Kidney (tissue), 14 donors: ENCODE results near the gene LCN1. TPM values are rescaled to one million over a fixed set of nuclear protein-coding genes. Genes with fewer than 3 reads are reported as not detected.
"Not testable (repeated sequence)": the region's sequence is repeated elsewhere in the genome, so short reads cannot be mapped to it uniquely, and the experiment has no call there.

ENCODE experiments used
- DNase-seq, 5 donors: peaks; one replicate each; pipeline ENCODE4 v3.0.0-alpha.2; 2013 to 2020
- FAIRE-seq: peaks from 2 replicates; lab custom pipeline; 2012; peaks lifted over from hg19 to GRCh38; lab: Jason Lieb, UNC
- H3K27ac ChIP-seq, 2 donors: one replicate each; pipeline ENCODE4 v1.7.0; 2013; ENCODE audit warnings: low read depth in 2 of 2, low read length in 2 of 2, inconsistent platforms in 1 of 2
- H3K27me3 ChIP-seq: one replicate; pipeline ENCODE4 v1.7.1; 2013; ENCODE audit warnings: low read length, inconsistent platforms; ENCODE audit not compliant: control insufficient read depth, insufficient read depth
- H3K36me3 ChIP-seq, 3 donors: one replicate each; pipeline versions ENCODE4 v1.7.0 to v1.7.1; 2013; ENCODE audit warnings: low read length in 3 of 3, control low read depth in 1 of 3, inconsistent platforms in 1 of 3; ENCODE audit not compliant: insufficient read depth in 3 of 3, control insufficient read depth in 2 of 3
- H3K4me1 ChIP-seq, 3 donors: one replicate each; pipeline versions ENCODE4 v1.7.0 to v1.7.1; 2013; ENCODE audit warnings: low read length in 3 of 3, inconsistent platforms in 1 of 3, low read depth in 1 of 3; ENCODE audit not compliant: control insufficient read depth in 2 of 3, insufficient read depth in 2 of 3
- H3K4me3 ChIP-seq, 3 donors: one replicate each; pipeline versions ENCODE4 v1.7.0 to v1.8.1; 2013; ENCODE audit warnings: low read length in 3 of 3, control low read depth in 1 of 3, inconsistent platforms in 1 of 3
- H3K9ac ChIP-seq, 3 donors: one replicate each; pipeline versions ENCODE4 v1.7.0 to v1.7.1; 2013; ENCODE audit warnings: low read length in 3 of 3, control low read depth in 1 of 3, inconsistent platforms in 1 of 3
- H3K9me3 ChIP-seq, 3 donors: one replicate each; pipeline versions ENCODE4 v1.7.0 to v1.7.1; 2013; ENCODE audit warnings: low read length in 3 of 3, control low read depth in 1 of 3, inconsistent platforms in 1 of 3; ENCODE audit not compliant: control insufficient read depth in 2 of 3, insufficient read depth in 1 of 3
- CTCF ChIP-seq: IDR thresholded peaks from 3 replicates; pipeline ENCODE4 v1.5.1; 2012; ENCODE audit warnings: mild to moderate bottlenecking, moderate library complexity, borderline replicate concordance; ENCODE audit not compliant: insufficient read depth; ENCODE audit errors: extremely low read depth
- intact Hi-C: fragments of 100-400 bp; cut with DNase I; formaldehyde crosslinking; loops from one replicate; pipeline ENCODE4 v1.11.1; 2022
- polyA plus RNA-seq: library from polyadenylated mRNA; stranded (reverse); fragments of 350-450 nt; fragmentation: Illumina TruSeq; extraction: RNeasy Lipid Tissue Mini Kit (QIAGEN cat#74804); gene quantifications from one replicate; pipeline ENCODE4 v1.2.3, GENCODE V29; 2014; ENCODE audit warnings: low read depth, low replicate concordance; ENCODE audit not compliant: insufficient read depth
- total RNA-seq: library from RNA; stranded (reverse); fragmentation: NEBNext Ultra II Directional; extraction: Animal tissue kit (Norgen Biotek cat#: 25700); gene quantifications from one replicate; pipeline ENCODE4 v1.2.1, GENCODE V29; 2021
- donor health status: control.
- donor health status: control.
- donor health status: control.
- donor health status: control.
- donor health status: control.
- donor health status: DM: yes; HTN: yes; CAD: no.
- donor health status: Normal renal cell carcinoma (clear cell type).

Gene LCN1
- total and polyA plus RNA-seq, 2 donors from 2014 or later = not detected

- Histone ChIP-seq H3K27ac (no peak overlapping the region), H3K27me3 (no peaks in the 10 kb centered on the region), H3K36me3 (no peaks in the 10 kb centered on the region), H3K4me3 (no peak overlapping the region), H3K9ac (no peak overlapping the region), H3K4me1 (no peaks in the 10 kb centered on the region), H3K9me3 (no peaks in the 10 kb centered on the region)
- no peak for TF ChIP-seq CTCF
- intact Hi-C loops = no loop called here
- FAIRE-seq (no peak), DNase-seq (no peak)
Observed at GRCh38 chr9:135536216-135536615, 15.0 kb downstream of the LCN1 start.

GRCh38 chr9:135543262-135543894, 22.1 kb downstream of the LCN1 start:
- H3K27me3 ChIP-seq, DNase-seq, H3K9me3 ChIP-seq, FAIRE-seq, H3K4me3 ChIP-seq, H3K27ac ChIP-seq, H3K4me1 ChIP-seq, intact Hi-C loops, H3K9ac ChIP-seq, H3K36me3 ChIP-seq: not testable (repeated sequence)

GRCh38 chr9:135544981-135545635, 23.9 kb downstream of the LCN1 start:
- H3K9ac ChIP-seq = no peak overlapping the region

GRCh38 chr9:135545646-135546176, 24.5 kb downstream of the LCN1 start, which contains the start of gene OBP2A:
OBP2A (plus strand) TSS chr9:135546126; CDS start chr9:135546181, 55 bp downstream.
- H3K9ac ChIP-seq, H3K4me1 ChIP-seq, intact Hi-C loops, FAIRE-seq, H3K4me3 ChIP-seq, H3K27ac ChIP-seq, H3K27me3 ChIP-seq, H3K36me3 ChIP-seq, H3K9me3 ChIP-seq, DNase-seq: not testable (repeated sequence)

More at GRCh38 chr9:135544981-135545635, 23.9 kb downstream of the LCN1 start:
- Histone ChIP-seq H3K4me1 (no peaks in the 10 kb centered on the region), H3K36me3 (no peaks in the 10 kb centered on the region), H3K27ac (no peak overlapping the region), H3K9me3 (no peaks in the 10 kb centered on the region), H3K27me3 (no peaks in the 10 kb centered on the region), H3K4me3 (no peak overlapping the region)
- intact Hi-C loops = no loop called here
- FAIRE-seq (no peak), DNase-seq (no peak)
- no peak for TF ChIP-seq CTCF

- H3K27me3 ChIP-seq, intact Hi-C loops, H3K9ac ChIP-seq, H3K4me3 ChIP-seq, FAIRE-seq, H3K9me3 ChIP-seq, H3K36me3 ChIP-seq, H3K27ac ChIP-seq, DNase-seq, H3K4me1 ChIP-seq: not testable (repeated sequence)
Observed at GRCh38 chr9:135546792-135547617, 25.8 kb downstream of the LCN1 start.
